OCI-LY7 (cell line): ENCODE data around the gene IGF2BP1. TPM values are rescaled to one million over a fixed set of nuclear protein-coding genes. Genes with fewer than 3 reads are reported as not detected.

Source experiments
- BruUV-seq: library from RNA; stranded (reverse); fragments of 400-500 nt; replicated peaks from 2 replicates; lab custom pipeline; 2021; lab: Mats Ljungman, UMichigan
- CTCF ChIA-PET: fragments of 300-600 bp; sonication (Branson Sonifier 250); formaldehyde crosslinking; loops from one replicate; lab custom pipeline; 2022; ENCODE audit warnings: antibody characterized with exemption; ENCODE audit not compliant: unreplicated experiment; lab: Charles Lee
- POLR2A ChIA-PET: fragments of 300-600 bp; sonication (Branson Sonifier 250); formaldehyde crosslinking; loops from one replicate; lab custom pipeline; 2022; ENCODE audit warnings: antibody characterized with exemption; lab: Charles Lee
- DNase-seq: peaks from one replicate; pipeline ENCODE4 v3.0.0-alpha.2; 2015; ENCODE audit warnings: low spot score
- H2AFZ ChIP-seq: fragments of 200-600 bp; sonication (generic), shearing (Covaris generic); 2 replicates; pipeline ENCODE4 v1.6.1; 2014; ENCODE audit warnings: mild to moderate bottlenecking, antibody characterized with exemption, low read length, moderate library complexity
- H3K27ac ChIP-seq: fragments of 200-600 bp; sonication (generic); 2 replicates; pipeline ENCODE4 v1.5.1; 2014; ENCODE audit warnings: mixed run types, low read depth, mild to moderate bottlenecking, moderate library complexity, low read length, inconsistent platforms; ENCODE audit not compliant: poor library complexity, severe bottlenecking
- H3K36me3 ChIP-seq: fragments of 200-600 bp; sonication (generic); 2 replicates; pipeline ENCODE4 v1.6.1; 2014; ENCODE audit warnings: mild to moderate bottlenecking, antibody characterized with exemption, low read length, moderate library complexity, mixed read lengths; ENCODE audit not compliant: insufficient read depth
- H3K4me1 ChIP-seq: fragments of 200-600 bp; sonication (generic); 2 replicates; pipeline ENCODE4 v1.5.1; 2014; ENCODE audit warnings: mild to moderate bottlenecking, low read length; ENCODE audit not compliant: insufficient read depth, poor library complexity, severe bottlenecking
- H3K4me2 ChIP-seq: fragments of 200-600 bp; sonication (generic); 2 replicates; pipeline ENCODE4 v1.6.1; 2014; ENCODE audit warnings: mild to moderate bottlenecking, low read length
- H3K4me3 ChIP-seq: fragments of 200-600 bp; sonication (generic); 2 replicates; pipeline ENCODE4 v1.5.1; 2014; ENCODE audit warnings: mild to moderate bottlenecking, low read depth, low read length; ENCODE audit not compliant: poor library complexity, severe bottlenecking
- H3K79me2 ChIP-seq: fragments of 200-600 bp; sonication (generic); 2 replicates; pipeline ENCODE4 v1.6.1; 2016; ENCODE audit warnings: low read depth, mild to moderate bottlenecking, low read length, moderate library complexity, mixed read lengths; ENCODE audit not compliant: insufficient read depth
- H3K9me2 ChIP-seq: fragments of 200-600 bp; sonication (generic); 2 replicates; pipeline ENCODE4 v1.6.1; 2016; ENCODE audit warnings: mild to moderate bottlenecking, low read length, mixed read lengths; ENCODE audit not compliant: insufficient read depth
- H3K9me3 ChIP-seq: fragments of 200-600 bp; sonication (generic); 2 replicates; pipeline ENCODE4 v1.6.1; 2014; ENCODE audit warnings: mild to moderate bottlenecking, mixed run types, low read length, mixed read lengths
- H4K20me1 ChIP-seq: fragments of 200-600 bp; sonication (generic); 2 replicates; pipeline ENCODE4 v1.6.1; 2014; ENCODE audit warnings: mild to moderate bottlenecking, antibody characterized with exemption, low read length, moderate library complexity, mixed read lengths; ENCODE audit not compliant: insufficient read depth
- CTCF ChIP-seq: fragments of 200-600 bp; sonication (generic); conservative IDR thresholded peaks from 2 replicates; pipeline ENCODE4 v1.5.1; 2014; ENCODE audit warnings: mild to moderate bottlenecking, antibody characterized with exemption, low read length, moderate library complexity, mixed read lengths
- EZH2phosphoT487 ChIP-seq: fragments of 200-600 bp; sonication (generic); IDR thresholded peaks from 2 replicates; pipeline ENCODE4 v1.6.1; 2018; ENCODE audit warnings: low read depth, borderline replicate concordance, mild to moderate bottlenecking, mixed run types, antibody characterized with exemption, low read length, moderate library complexity, mixed read lengths
- intact Hi-C: fragments of 100-400 bp; cut with micrococcal nuclease; formaldehyde crosslinking; loops from one replicate; pipeline ENCODE4 v1.10.0; 2022; ENCODE audit not compliant: unreplicated experiment
- total RNA-seq, 2 experiments: library from RNA; depleted of rRNA in 1 of 2; stranded (reverse); fragments of >200 nt in 1 of 2; shearing (Covaris generic) in 1 of 2; gene quantifications; 2 replicates each; pipeline ENCODE4 v1.2.3, GENCODE V29; 2014 to 2022

IGF2BP1 gene
- total RNA-seq, 2 experiments from 2014 or later, result 18.9 to 46.4 TPM

- CTCF ChIA-PET, result no interaction called here
- H2AFZ ChIP-seq, result no peak overlapping the region
- BruUV-seq, result no TSS peak
These were observed 91.9 kb downstream of the IGF2BP1 start for GRCh38 chr17:49089094-49089493.

GRCh38 chr17:49090878-49091594 lies 93.9 kb downstream of the IGF2BP1 start:
- ChIA-PET POLR2A (no interaction called here), CTCF (no interaction called here)
- Histone ChIP-seq H3K79me2 (no peaks in the 10 kb centered on the region), H3K4me2 (no peak overlapping the region), H3K4me1 (no peaks in the 10 kb centered on the region), H3K27ac (no peak overlapping the region), H3K4me3 (no peak overlapping the region), H3K36me3 (no peaks in the 10 kb centered on the region), H4K20me1 (no peaks in the 10 kb centered on the region), H2AFZ (no peak overlapping the region), H3K9me2 (no peaks in the 10 kb centered on the region), H3K9me3 (no peaks in the 10 kb centered on the region)
- intact Hi-C loops, result no loop called here
- no peak for TF ChIP-seq EZH2phosphoT487
- TF ChIP-seq CTCF, result no peak
- DNase-seq, result no peak
- no TSS peak for BruUV-seq

More at GRCh38 chr17:49089094-49089493, 91.9 kb downstream of the IGF2BP1 start:
- intact Hi-C loops, result no loop called here
- Histone ChIP-seq H4K20me1 (no peaks in the 10 kb centered on the region), H3K4me3 (no peak overlapping the region), H3K9me2 (no peaks in the 10 kb centered on the region), H3K79me2 (no peaks in the 10 kb centered on the region), H3K36me3 (no peaks in the 10 kb centered on the region), H3K27ac (no peak overlapping the region), H3K9me3 (no peaks in the 10 kb centered on the region), H3K4me2 (no peak overlapping the region), H3K4me1 (no peaks in the 10 kb centered on the region)
- no peak for DNase-seq
- POLR2A ChIA-PET, result interaction anchor here (0.6 kb wide), 1 partner anchor 14 kb away, joined by 4 read pairs; no protein-coding TSS in a partner anchor
- TF ChIP-seq EZH2phosphoT487 (no peak), CTCF (no peak)

GRCh38 chr17:49093131-49093530 lies 95.9 kb downstream of the IGF2BP1 start:
- H3K9me2 ChIP-seq, result no peaks in the 10 kb centered on the region
- no TSS peak for BruUV-seq
- H3K79me2 ChIP-seq, result no peaks in the 10 kb centered on the region
- H3K36me3 ChIP-seq, result no peaks in the 10 kb centered on the region
- DNase-seq, result no peak
- ChIA-PET CTCF (no interaction called here), POLR2A (no interaction called here)
- H3K4me1 ChIP-seq, result no peaks in the 10 kb centered on the region
- no peak overlapping the region for H3K27ac ChIP-seq
- intact Hi-C loops, result no loop called here
- TF ChIP-seq EZH2phosphoT487, result no peak
- no peak for TF ChIP-seq CTCF
- H2AFZ ChIP-seq, result no peak overlapping the region
- H3K9me3 ChIP-seq, result no peaks in the 10 kb centered on the region
- no peak overlapping the region for H3K4me3 ChIP-seq
- H4K20me1 ChIP-seq, result no peaks in the 10 kb centered on the region
- no peak overlapping the region for H3K4me2 ChIP-seq
